Measurements from ENCODE around the gene EVI5. TPM values are rescaled to one million over a fixed set of nuclear protein-coding genes. Genes with fewer than 3 reads are reported as not detected.
A peak's percentile ranks its signal among the peaks of the same experiment; 100 is the strongest.

EVI5 gene
- 10 to 100 TPM; 33.0 to 63.1 (median 48.9) TPM for total RNA-seq
- polyA plus RNA-seq = 10 to 100 TPM in 1 of 3 donors, 1 to 10 TPM in 2; 3.6 to 16.4 (median 8.8) TPM
- long read RNA-seq, donor 1, partial matches to known transcripts = 2,325 of 2,330 reads
- long read RNA-seq, donor 1, other reads (novel, unspliced or antisense) = 5 of 2,330 reads
- long read RNA-seq, donor 2 = 0 reads
- long read RNA-seq, donor 3, partial matches to known transcripts = 2,399 of 2,416 reads
- long read RNA-seq, donor 3, other reads (novel, unspliced or antisense) = 17 of 2,416 reads
- long read RNA-seq, donor 4, partial matches to known transcripts = 8 of 20 reads
- long read RNA-seq, donor 4, other reads (novel, unspliced or antisense) = 12 of 20 reads
- long read RNA-seq, donor 5, partial matches to known transcripts = 4 of 33 reads
- long read RNA-seq, donor 5, other reads (novel, unspliced or antisense) = 29 of 33 reads
- long read RNA-seq, donor 6, partial matches to known transcripts = 10 of 24 reads
- long read RNA-seq, donor 6, other reads (novel, unspliced or antisense) = 14 of 24 reads
- long read RNA-seq, donor 7 = 0 reads
- long read RNA-seq, donor 8 = 0 reads
- long read RNA-seq, donor 9 = 0 reads
- long read RNA-seq, donor 10 = 0 reads

- Histone ChIP-seq H3K4me1 (replicated peaks in 1 of 2) (peaks cover 13 to 28% of the 10 kb centered on the region in 2 donors), H3K27me3 (no peaks in the 10 kb centered on the region), H3K9me3 (replicated peaks in 1 of 3) (no peaks in the 10 kb centered on the region), H3K27ac (peak within 1 kb of the TSS; percentile 96 to 98 (median 97)), H3K4me3 (peak within 1 kb of the TSS; percentile 63 to 95 (median 86)), H3K36me3 (replicated peaks in 1 of 2) (no peaks in the 10 kb centered on the region)
- intact Hi-C loops (cut with DNase I) = no loop called here
- 0% methylated on average over 23 to 94 of the region's 94 CpGs for WGBS, 4 donors
- TF ChIP-seq POLR2A (IDR thresholded peaks at IDR 0.05) (peak; percentile 81 to 89), CTCF (IDR thresholded peaks at IDR 0.05) (peak in 1 of 6 experiments; percentile 30)
- DNase-seq = peak; percentile 93 to 97 (median 96)
Observed at GRCh38 chr1:92784639-92785500, at the start of gene EVI5. Gene EVI5, minus strand, starts transcription at chr1:92785108. Its CDS starts 48,562 bp downstream, at chr1:92736546.

- Histone ChIP-seq H3K36me3 (replicated peaks in 1 of 2) (peaks cover 0 to 56% of the 10 kb centered on the region in 2 donors), H3K27me3 (no peaks in the 10 kb centered on the region), H3K27ac (no peak overlapping the region), H3K4me3 (no peak overlapping the region), H3K9me3 (replicated peaks in 1 of 3) (no peaks in the 10 kb centered on the region), H3K4me1 (replicated peaks in 1 of 2) (peaks cover 33 to 60% of the 10 kb centered on the region in 2 donors)
- intact Hi-C loops (cut with DNase I) = no loop called here
- DNase-seq = no peak
- 51 to 61% (median 59%) methylated on average over 5 of the region's 5 CpGs for WGBS, 4 donors
- TF ChIP-seq POLR2A (IDR thresholded peaks at IDR 0.05) (no peak), CTCF (IDR thresholded peaks at IDR 0.05) (no peak)
Observed at GRCh38 chr1:92834617-92835016, 49.7 kb upstream of the EVI5 start.

GRCh38 chr1:92833840-92834239 is 48.9 kb upstream of the EVI5 start:
- no peaks in the 10 kb centered on the region for H3K27me3 ChIP-seq
- peaks cover 25 to 52% of the 10 kb centered on the region in 2 donors for H3K4me1 ChIP-seq (replicated peaks in 1 of 2)
- DNase-seq = no peak
- H3K36me3 ChIP-seq (replicated peaks in 1 of 2) = peaks cover 0 to 48% of the 10 kb centered on the region in 2 donors
- intact Hi-C loops (cut with DNase I) = no loop called here
- peak overlapping the region in 1 of 4 donors; percentile 72 for H3K4me3 ChIP-seq
- H3K27ac ChIP-seq = peak overlapping the region in 2 of 5 donors; percentile 24 to 90
- WGBS, 4 donors = 59 to 67% (median 62%) methylated on average over 4 to 5 of the region's 5 CpGs
- no peak for TF ChIP-seq POLR2A (IDR thresholded peaks at IDR 0.05)
- TF ChIP-seq CTCF (IDR thresholded peaks at IDR 0.05) = no peak
- no peaks in the 10 kb centered on the region for H3K9me3 ChIP-seq (replicated peaks in 1 of 3)

Measured in adrenal gland (tissue), 19 donors.